ENCODE results near the gene PIGC.

DNA sequence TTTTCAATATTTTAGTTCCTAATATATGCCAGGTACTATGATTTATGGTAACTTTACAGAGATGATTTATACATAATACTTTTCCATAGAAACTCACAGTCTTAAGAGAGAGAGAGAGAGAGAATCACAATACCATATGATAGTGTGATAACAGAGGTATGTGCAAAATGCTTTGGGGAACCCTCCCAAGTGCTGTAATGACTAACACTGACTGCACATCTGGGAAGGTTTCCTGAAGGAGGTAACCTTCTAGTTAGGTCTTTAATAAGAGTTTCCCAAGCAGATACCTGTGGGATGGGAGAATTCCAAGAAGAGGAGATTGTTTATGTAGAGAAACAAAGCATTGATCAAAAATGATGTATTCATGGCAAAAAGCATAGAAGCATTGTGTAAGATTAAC, 34.6 kb upstream of the PIGC start:
- TF ChIP-seq, protein P1, sequence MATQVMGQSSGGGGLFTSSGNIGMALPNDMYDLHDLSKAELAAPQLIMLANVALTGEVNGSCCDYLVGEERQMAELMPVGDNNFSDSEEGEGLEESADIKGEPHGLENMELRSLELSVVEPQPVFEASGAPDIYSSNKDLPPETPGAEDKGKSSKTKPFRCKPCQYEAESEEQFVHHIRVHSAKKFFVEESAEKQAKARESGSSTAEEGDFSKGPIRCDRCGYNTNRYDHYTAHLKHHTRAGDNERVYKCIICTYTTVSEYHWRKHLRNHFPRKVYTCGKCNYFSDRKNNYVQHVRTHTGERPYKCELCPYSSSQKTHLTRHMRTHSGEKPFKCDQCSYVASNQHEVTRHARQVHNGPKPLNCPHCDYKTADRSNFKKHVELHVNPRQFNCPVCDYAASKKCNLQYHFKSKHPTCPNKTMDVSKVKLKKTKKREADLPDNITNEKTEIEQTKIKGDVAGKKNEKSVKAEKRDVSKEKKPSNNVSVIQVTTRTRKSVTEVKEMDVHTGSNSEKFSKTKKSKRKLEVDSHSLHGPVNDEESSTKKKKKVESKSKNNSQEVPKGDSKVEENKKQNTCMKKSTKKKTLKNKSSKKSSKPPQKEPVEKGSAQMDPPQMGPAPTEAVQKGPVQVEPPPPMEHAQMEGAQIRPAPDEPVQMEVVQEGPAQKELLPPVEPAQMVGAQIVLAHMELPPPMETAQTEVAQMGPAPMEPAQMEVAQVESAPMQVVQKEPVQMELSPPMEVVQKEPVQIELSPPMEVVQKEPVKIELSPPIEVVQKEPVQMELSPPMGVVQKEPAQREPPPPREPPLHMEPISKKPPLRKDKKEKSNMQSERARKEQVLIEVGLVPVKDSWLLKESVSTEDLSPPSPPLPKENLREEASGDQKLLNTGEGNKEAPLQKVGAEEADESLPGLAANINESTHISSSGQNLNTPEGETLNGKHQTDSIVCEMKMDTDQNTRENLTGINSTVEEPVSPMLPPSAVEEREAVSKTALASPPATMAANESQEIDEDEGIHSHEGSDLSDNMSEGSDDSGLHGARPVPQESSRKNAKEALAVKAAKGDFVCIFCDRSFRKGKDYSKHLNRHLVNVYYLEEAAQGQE (IDR thresholded peaks at IDR 0.05) = no peak
- no peak for TF ChIP-seq TAF1 (conservative IDR thresholded peaks at IDR 0.05)
- TF ChIP-seq, protein P2, sequence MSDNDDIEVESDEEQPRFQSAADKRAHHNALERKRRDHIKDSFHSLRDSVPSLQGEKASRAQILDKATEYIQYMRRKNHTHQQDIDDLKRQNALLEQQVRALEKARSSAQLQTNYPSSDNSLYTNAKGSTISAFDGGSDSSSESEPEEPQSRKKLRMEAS (IDR thresholded peaks at IDR 0.05) = no peak
- TF ChIP-seq, protein P3, sequence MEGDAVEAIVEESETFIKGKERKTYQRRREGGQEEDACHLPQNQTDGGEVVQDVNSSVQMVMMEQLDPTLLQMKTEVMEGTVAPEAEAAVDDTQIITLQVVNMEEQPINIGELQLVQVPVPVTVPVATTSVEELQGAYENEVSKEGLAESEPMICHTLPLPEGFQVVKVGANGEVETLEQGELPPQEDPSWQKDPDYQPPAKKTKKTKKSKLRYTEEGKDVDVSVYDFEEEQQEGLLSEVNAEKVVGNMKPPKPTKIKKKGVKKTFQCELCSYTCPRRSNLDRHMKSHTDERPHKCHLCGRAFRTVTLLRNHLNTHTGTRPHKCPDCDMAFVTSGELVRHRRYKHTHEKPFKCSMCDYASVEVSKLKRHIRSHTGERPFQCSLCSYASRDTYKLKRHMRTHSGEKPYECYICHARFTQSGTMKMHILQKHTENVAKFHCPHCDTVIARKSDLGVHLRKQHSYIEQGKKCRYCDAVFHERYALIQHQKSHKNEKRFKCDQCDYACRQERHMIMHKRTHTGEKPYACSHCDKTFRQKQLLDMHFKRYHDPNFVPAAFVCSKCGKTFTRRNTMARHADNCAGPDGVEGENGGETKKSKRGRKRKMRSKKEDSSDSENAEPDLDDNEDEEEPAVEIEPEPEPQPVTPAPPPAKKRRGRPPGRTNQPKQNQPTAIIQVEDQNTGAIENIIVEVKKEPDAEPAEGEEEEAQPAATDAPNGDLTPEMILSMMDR (IDR thresholded peaks at IDR 0.05; ENCODE audit: low read depth, low read length, missing input control) = no peak
- TF ChIP-seq YY1 (IDR thresholded peaks at IDR 0.05) = no peak
- no peak for TF ChIP-seq RAD21 (IDR thresholded peaks at IDR 0.05)
- no peak for TF ChIP-seq SP1 (IDR thresholded peaks at IDR 0.05)
- no peak for TF ChIP-seq RXRA (IDR thresholded peaks at IDR 0.05)
- TF ChIP-seq, protein P4, sequence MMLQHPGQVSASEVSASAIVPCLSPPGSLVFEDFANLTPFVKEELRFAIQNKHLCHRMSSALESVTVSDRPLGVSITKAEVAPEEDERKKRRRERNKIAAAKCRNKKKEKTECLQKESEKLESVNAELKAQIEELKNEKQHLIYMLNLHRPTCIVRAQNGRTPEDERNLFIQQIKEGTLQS (IDR thresholded peaks at IDR 0.05) = no peak
- no peak for TF ChIP-seq HNF4G (IDR thresholded peaks at IDR 0.05)
- TF ChIP-seq GABPA (IDR thresholded peaks at IDR 0.05 in 1 of 2, conservative IDR thresholded peaks at IDR 0.05 in 1 of 2) = no peak
- TF ChIP-seq EGR1 (IDR thresholded peaks at IDR 0.05; ENCODE audit: low read depth in 2 of 2) = no peak
- no peak for TF ChIP-seq FOXA1 (IDR thresholded peaks at IDR 0.05)
- TF ChIP-seq, protein P5, sequence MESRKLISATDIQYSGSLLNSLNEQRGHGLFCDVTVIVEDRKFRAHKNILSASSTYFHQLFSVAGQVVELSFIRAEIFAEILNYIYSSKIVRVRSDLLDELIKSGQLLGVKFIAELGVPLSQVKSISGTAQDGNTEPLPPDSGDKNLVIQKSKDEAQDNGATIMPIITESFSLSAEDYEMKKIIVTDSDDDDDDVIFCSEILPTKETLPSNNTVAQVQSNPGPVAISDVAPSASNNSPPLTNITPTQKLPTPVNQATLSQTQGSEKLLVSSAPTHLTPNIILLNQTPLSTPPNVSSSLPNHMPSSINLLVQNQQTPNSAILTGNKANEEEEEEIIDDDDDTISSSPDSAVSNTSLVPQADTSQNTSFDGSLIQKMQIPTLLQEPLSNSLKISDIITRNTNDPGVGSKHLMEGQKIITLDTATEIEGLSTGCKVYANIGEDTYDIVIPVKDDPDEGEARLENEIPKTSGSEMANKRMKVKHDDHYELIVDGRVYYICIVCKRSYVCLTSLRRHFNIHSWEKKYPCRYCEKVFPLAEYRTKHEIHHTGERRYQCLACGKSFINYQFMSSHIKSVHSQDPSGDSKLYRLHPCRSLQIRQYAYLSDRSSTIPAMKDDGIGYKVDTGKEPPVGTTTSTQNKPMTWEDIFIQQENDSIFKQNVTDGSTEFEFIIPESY (IDR thresholded peaks at IDR 0.05) = no peak

Data from liver (tissue), 3 donors.